Measurements from ENCODE around the gene FAM151A. TPM values are rescaled to one million over a fixed set of nuclear protein-coding genes. Genes with fewer than 3 reads are reported as not detected.

Gene FAM151A
- total and polyA plus RNA-seq, 2 of the 13 experiments (the other 11 are each of a cell fraction or from before 2014, with no cell fraction given) = 0.29 to 3.6 TPM

GRCh38 chr1:54583307-54583686 lies 40.0 kb downstream of the FAM151A start:
- no peak for FAIRE-seq
- TF ChIP-seq HNF4G (IDR thresholded peaks at IDR 0.05; ENCODE audit: borderline replicate concordance, low read depth, low read length) = no peak
- no peak for TF ChIP-seq HNF4G (CRISPR knock-in tag; IDR thresholded peaks at IDR 0.05; ENCODE audit: borderline replicate concordance, low read depth)
- no peak for TF ChIP-seq MZF1 (CRISPR knock-in tag; IDR thresholded peaks at IDR 0.05; ENCODE audit: borderline replicate concordance)
- TF ChIP-seq HOXD1 (CRISPR knock-in tag; IDR thresholded peaks at IDR 0.05) = no peak
- no peak for TF ChIP-seq RFX3 (CRISPR knock-in tag; IDR thresholded peaks at IDR 0.05)
- TF ChIP-seq, protein P1, sequence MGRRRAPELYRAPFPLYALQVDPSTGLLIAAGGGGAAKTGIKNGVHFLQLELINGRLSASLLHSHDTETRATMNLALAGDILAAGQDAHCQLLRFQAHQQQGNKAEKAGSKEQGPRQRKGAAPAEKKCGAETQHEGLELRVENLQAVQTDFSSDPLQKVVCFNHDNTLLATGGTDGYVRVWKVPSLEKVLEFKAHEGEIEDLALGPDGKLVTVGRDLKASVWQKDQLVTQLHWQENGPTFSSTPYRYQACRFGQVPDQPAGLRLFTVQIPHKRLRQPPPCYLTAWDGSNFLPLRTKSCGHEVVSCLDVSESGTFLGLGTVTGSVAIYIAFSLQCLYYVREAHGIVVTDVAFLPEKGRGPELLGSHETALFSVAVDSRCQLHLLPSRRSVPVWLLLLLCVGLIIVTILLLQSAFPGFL (CRISPR knock-in tag; IDR thresholded peaks at IDR 0.05) = no peak
- TF ChIP-seq ZNF33A (CRISPR knock-in tag; IDR thresholded peaks at IDR 0.05; ENCODE audit: borderline replicate concordance) = no peak
- no peak for TF ChIP-seq TBL1XR1 (IDR thresholded peaks at IDR 0.05; ENCODE audit: borderline replicate concordance, low read length, partially characterized antibody)
- TF ChIP-seq MATR3 (CRISPR knock-in tag; IDR thresholded peaks at IDR 0.05) = no peak
- TF ChIP-seq CENPX (CRISPR knock-in tag; IDR thresholded peaks at IDR 0.05) = no peak
- TF ChIP-seq HNRNPL (IDR thresholded peaks at IDR 0.05; ENCODE audit: low read depth, low read length) = no peak
- TF ChIP-seq ZFP36 (IDR thresholded peaks at IDR 0.05; ENCODE audit: borderline replicate concordance, low read depth, low read length, partially characterized antibody) = no peak
- no peak for TF ChIP-seq ZNF776 (CRISPR knock-in tag; IDR thresholded peaks at IDR 0.05)
- TF ChIP-seq ARNT2 (CRISPR knock-in tag; IDR thresholded peaks at IDR 0.05; ENCODE audit: low read depth) = no peak
- no peak for TF ChIP-seq ZNF441 (CRISPR knock-in tag; IDR thresholded peaks at IDR 0.05; ENCODE audit: borderline replicate concordance)
- no peak for TF ChIP-seq POLR2G (IDR thresholded peaks at IDR 0.05; ENCODE audit: low read depth, low read length)
- TF ChIP-seq, protein P2, sequence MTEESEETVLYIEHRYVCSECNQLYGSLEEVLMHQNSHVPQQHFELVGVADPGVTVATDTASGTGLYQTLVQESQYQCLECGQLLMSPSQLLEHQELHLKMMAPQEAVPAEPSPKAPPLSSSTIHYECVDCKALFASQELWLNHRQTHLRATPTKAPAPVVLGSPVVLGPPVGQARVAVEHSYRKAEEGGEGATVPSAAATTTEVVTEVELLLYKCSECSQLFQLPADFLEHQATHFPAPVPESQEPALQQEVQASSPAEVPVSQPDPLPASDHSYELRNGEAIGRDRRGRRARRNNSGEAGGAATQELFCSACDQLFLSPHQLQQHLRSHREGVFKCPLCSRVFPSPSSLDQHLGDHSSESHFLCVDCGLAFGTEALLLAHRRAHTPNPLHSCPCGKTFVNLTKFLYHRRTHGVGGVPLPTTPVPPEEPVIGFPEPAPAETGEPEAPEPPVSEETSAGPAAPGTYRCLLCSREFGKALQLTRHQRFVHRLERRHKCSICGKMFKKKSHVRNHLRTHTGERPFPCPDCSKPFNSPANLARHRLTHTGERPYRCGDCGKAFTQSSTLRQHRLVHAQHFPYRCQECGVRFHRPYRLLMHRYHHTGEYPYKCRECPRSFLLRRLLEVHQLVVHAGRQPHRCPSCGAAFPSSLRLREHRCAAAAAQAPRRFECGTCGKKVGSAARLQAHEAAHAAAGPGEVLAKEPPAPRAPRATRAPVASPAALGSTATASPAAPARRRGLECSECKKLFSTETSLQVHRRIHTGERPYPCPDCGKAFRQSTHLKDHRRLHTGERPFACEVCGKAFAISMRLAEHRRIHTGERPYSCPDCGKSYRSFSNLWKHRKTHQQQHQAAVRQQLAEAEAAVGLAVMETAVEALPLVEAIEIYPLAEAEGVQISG (CRISPR knock-in tag; IDR thresholded peaks at IDR 0.05) = no peak
- no peak for TF ChIP-seq KLF15 (CRISPR knock-in tag; IDR thresholded peaks at IDR 0.05; ENCODE audit: borderline replicate concordance)
- TF ChIP-seq ATF4 (CRISPR knock-in tag; IDR thresholded peaks at IDR 0.05) = no peak
- TF ChIP-seq, protein P3, sequence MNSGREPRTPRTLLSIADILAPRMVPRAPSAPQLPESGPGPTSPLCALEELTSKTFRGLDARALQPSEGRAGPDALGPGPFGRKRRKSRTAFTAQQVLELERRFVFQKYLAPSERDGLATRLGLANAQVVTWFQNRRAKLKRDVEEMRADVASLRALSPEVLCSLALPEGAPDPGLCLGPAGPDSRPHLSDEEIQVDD (CRISPR knock-in tag; IDR thresholded peaks at IDR 0.05; ENCODE audit: borderline replicate concordance) = no peak
- WGBS (ENCODE audit: low lambda C conversion rate) = 80% methylated on average over 1 of the region's 3 CpGs

More at GRCh38 chr1:54583307-54583686, 40.0 kb downstream of the FAM151A start:
- H3K27ac ChIP-seq (ENCODE audit: extremely low read length, insufficient read depth, low read length) = no peak overlapping the region
- POLR2A ChIA-PET = no interaction called here
- no peaks in the 10 kb centered on the region for H3K79me2 ChIP-seq (ENCODE audit: insufficient read depth, low read length)
- no peaks in the 10 kb centered on the region for H3K9me3 ChIP-seq (ENCODE audit: low read length)
- intact Hi-C loops (cut with micrococcal nuclease; ENCODE audit: unreplicated experiment) = no loop called here
- H3K4me3 ChIP-seq (replicated peaks in 1 of 3; ENCODE audit: insufficient read depth in 1 of 3, low read depth in 2 of 3, low read length in 3 of 3) = no peak overlapping the region
- H3K27me3 ChIP-seq (ENCODE audit: control insufficient read depth in 1 of 2, insufficient read depth in 2 of 2, low read length in 2 of 2) = no peaks in the 10 kb centered on the region
- no peak overlapping the region for H3K9ac ChIP-seq (ENCODE audit: insufficient read depth, low read depth, low read length)
- in situ Hi-C loops (cut with HindIII; ENCODE audit: extremely low pct_ligation_motif_present, low pct_unique_long_range_greater_than_20kb) = no loop called here
- H3K36me3 ChIP-seq (replicated peaks in 1 of 2; ENCODE audit: control insufficient read depth in 1 of 2, insufficient read depth in 2 of 2, low read length in 2 of 2) = no peaks in the 10 kb centered on the region
- no TSS peak for BruUV-seq (replicated peaks)
- no peak overlapping the region for H3K4me2 ChIP-seq (ENCODE audit: low read depth, low read length)
- no peak for ATAC-seq
- no peaks in the 10 kb centered on the region for H4K20me1 ChIP-seq (ENCODE audit: insufficient read depth, low read length)
- no peak for DNase-seq (ENCODE audit: low spot score)
- no peak overlapping the region for H2AFZ ChIP-seq (ENCODE audit: low read length)
- CTCF ChIA-PET (ENCODE audit: low intra/inter-chr PET ratio, low total read pairs) = no interaction called here
- peaks cover 40% of the 10 kb centered on the region for H3K4me1 ChIP-seq (ENCODE audit: insufficient read depth, low read length)

Data from HepG2 (cell line).